NCI-H748 (cell line): Measurements from ENCODE around the gene CASQ1.

ENCODE experiments used
- DNase-seq: peaks from one replicate; lab custom pipeline; 2025; ENCODE audit not compliant: unreplicated experiment; lab: John Stamatoyannopoulos, UW

Gene CASQ1

DNA sequence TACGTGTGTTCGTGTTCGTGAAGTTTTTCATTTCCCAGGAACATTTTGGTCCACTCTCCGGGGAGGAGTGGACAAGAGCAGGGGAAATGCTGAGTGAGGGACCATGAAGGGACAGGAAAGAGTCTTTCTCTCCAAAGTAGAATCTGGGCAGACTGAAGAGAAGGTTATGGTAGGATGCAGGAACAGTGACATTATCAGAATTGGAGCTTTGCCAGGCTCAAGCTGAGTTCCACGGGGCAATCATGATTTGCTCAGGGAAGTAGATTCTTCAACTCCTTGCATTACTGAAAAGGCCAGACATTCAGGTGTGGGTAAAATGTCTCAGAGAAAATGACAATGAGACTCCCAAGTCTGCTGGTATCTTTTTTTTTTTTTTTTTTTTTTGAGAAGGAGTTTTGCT lies 22.4 kb upstream of the CASQ1 start:
- DNase-seq, result peak; percentile 22

DNA sequence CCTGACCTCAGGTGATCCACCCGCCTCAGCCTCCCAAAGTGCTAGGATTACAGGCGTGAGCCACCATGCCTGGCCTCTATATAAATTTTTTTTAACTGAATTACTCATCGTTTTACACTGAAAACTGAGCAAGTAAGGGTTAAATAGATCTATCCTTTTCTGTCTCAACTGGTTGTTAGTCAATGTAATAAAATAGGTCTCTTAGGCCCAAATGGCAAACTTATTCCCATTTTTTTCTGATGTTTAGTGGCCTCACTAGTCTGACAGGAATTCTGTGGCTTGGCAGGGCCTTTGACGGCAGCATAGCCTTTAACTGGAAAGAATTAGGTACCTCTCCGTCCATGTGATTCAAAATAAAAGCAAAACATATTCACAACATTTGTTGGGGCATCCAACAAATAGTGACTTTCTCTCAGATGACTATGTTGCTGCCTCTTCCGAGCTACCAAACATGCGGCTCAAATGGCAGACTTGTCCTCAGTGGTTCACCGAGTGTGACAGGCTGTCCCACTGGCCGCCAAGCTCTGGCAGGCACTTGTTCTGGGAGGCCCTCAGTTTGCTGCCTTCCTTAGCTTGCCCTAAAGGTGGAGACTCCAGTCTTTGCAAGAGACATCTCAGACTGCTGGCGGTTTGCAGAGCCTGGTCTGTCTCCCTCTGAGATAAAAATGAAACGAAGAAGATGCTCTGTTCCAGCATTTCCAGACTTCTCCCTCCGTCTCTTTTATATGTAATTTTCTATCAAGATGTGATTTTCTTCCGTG lies 21.6 kb upstream of the CASQ1 start:
- DNase-seq, result no peak

DNA sequence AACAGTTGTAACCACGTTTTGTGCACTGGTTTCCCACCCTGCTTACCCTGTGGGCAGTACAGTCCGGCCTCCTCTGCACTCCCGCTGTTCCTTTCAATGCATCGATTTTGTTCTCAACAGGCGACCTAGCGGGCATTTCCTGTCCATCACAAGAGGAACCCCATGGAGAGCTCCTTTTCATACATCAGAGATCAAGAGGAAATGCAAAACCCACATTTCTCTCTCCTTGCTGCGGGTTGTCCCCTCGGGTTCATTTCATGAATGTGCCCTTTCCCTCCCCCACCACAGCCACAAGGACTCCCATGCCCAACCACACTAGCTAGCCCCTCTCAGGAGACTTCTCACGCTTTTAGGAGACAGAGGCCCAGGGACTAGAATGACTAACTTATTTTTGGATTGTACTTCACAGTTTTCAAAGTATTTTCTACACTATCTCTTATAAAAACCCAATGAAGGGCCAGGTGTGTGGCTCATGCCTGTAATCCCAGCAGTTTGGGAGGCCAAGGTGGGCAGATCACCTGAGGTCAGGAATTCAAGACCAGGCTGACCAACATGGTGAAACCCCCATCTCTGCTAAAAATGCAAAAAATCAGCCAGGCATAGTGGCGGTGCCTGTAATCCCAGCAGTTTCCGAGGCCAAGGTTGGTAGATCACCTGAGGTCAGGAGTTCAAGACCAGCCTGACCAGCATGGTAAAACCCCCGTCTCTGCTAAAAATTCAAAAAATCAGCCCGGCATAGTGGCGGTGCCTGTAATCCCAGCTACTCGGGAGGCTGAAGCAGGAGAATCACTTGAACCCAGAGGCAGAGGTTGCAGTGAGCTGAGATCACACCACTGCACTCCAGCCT lies 20.6 kb upstream of the CASQ1 start:
- peak; percentile 92 for DNase-seq

DNA sequence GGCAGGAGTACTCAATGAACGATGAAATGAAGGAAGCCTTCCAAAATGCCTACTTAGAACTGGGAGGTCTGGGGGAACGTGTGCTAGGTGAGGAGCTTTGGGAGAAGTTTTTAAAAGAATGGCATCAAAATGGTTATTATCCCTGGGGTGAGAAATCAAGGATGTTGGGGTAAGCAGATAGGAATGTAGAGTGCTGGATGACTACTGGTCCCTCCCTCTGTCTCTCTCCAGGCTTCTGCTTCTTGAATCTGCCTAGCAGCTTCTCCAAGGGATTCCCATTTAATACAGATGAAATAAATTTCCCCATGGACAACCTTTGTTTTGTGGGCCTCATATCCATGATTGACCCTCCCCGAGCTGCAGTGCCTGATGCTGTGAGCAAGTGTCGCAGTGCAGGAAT lies 19.0 kb upstream of the CASQ1 start:
- DNase-seq, result no peak

DNA sequence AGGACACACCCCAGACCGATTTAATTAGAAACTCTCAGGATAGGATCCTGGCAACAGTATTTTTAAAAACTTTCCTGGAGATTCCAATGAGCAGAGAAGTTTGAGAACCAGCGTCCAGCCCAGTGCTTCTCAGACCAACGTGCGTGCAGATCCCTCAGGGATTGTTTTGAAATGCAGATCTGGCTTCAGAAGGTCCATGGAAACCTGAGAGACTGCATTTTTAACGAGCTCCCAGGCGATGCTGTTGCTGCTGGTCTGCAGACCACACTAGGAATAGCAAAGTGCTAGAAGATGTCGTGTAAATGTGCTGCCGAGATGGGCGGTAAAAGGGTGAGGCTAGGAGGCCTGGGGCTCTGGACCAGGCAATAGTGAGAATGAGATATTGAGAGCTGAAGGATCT lies 18.4 kb upstream of the CASQ1 start:
- DNase-seq, result no peak

DNA sequence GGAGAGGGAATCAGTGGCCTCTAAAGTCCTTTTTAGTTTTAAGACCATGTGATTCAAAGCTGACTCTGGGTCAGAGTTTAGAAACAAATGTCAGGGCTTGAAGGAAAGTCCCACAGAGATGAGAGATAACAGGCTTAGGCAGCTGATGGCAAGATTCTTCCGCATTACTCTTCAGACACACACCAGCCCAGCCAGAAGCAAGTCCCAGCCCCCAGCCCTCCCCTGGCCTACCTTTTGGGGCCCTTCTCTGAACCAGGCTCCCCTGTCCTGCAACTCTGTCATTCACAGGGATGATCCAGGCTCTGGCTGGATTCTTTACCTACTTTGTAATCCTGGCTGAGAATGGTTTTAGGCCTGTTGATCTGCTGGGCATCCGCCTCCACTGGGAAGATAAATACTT lies 13.1 kb upstream of the CASQ1 start:
- no peak for DNase-seq

DNA sequence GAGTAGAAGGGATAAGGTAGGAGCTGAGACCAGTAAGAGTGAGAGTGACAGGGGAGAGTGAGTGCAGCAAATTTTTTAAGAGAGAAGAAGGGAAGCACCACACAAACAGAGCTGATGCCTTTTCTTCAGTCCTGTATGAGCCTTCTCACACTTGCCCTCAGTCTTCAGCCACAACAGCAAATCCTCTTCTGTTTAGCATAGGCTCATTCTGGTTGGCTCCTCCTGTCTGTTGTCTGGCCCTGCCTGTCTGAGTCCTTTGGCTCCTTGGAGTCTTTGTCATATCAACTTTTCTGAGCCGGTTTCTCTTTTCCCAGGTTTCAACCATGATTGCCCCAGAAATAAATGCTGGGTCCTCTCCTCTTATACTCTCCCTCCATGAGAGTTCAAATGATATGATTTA lies 12.7 kb upstream of the CASQ1 start:
- DNase-seq, result no peak

DNA sequence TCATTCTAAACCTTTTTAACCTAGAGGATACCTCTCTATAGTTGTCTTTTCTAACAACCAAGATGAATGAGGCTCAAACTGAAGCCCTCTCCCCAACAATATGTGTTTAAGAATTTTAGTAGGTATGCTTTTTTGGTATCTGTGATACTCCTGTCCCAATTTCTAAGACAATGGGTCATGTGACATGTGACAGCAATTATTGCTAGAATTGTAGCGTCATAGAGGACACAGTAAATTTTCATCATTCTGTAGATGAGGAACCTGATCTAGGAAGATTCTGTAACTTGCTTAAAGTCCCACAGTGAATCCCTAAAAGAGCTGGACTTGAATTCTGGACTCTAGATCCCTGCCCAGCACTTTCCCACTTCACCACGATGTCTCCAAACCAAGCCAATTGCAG lies 11.6 kb upstream of the CASQ1 start:
- no peak for DNase-seq

DNA sequence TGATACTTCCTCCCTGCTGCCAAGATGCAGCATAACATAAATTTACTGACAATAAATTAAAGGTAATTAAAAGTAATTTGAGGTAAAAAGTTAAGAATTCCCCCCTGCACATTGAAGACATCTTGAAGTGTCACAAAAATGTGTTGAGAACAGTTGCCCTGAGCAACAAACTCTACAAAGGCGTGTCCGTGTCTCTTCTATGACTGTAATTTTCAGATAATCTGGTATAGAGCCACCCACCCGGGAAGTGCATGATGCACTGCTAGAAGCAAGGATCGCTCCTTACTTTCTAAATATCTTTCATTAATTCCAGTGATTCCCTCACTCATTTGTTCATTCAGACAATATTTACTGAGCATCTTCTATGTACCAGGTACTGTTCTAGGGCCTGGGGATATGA lies 11.0 kb upstream of the CASQ1 start:
- DNase-seq, result no peak

DNA sequence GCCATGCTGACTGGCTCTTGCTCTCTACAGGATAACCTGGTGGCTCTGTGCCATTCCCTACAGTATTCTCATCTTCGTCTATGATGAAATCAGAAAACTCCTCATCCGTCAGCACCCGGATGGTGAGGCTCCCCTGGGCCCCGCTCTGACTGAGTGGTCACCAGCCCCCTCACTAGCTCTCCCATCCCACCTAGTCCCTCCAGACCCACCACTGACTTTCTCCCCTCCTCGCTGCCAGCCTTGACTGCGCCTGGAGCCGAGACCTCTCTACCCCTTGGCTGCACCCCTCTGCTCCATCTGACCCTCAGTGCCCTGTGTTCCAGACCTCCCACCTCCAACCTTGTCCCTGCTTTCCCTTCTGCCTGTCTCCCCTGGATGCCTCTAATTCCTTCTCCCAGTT lies 4.1 kb upstream of the CASQ1 start:
- DNase-seq, result no peak

DNA sequence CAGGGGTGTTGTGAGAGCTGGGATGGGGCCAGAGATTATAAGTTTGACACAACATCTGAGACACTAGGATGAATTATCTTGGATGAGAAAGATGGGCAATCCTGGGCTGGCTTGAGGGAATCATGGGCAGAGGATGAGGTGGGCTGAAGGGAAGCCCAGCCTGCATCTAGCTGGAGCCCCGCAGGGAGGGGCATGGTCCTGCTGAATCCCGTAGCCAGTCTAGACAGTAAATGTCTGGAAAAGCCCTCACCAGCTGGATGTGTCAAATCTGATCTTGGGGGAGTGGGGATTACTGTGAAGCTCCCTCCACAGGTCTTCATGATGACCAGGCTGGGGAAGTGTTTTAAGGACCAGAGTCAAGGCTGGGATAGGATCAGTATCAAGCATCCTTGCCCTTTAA lies 3.6 kb upstream of the CASQ1 start:
- DNase-seq, result no peak

DNA sequence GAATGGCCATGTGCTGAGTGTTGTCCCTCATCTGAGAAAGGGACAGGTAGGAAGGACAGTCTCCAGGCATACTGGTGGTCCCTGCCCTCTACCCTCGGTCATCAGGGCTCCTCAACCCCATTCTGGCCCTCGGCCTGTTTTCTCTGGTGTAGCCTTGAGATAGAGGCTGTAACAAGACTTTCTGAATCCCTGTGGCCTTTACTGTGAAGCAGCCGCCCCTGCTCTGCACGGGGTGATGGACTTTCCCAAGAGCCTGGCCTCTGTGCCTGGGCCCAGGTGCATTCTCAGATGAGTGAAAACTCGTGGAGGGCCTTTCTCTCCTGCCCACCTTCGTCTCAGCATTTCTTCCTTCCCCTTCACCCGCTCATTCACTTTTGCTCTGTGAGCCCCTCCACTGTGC lies 3.0 kb upstream of the CASQ1 start:
- no peak for DNase-seq

DNA sequence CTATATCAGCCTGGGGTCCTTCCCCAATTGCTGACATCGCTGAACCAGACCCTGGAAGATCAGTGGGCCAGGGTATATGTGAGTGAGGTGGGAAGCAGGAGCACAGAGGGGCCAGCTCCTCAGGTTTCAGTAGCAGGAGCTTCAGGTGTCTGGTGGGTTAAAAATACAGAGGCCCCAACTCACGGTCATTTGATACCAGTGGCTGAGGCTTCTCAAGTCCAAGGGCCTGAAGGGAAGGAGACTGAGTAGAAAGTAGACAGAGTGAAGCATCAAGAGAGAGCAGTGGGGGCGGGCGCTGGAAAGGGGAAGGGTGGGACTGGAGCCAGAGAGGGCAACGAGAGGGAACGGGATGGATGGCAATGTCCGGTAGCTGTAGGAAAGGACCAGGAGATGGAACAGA lies 2.0 kb upstream of the CASQ1 start:
- DNase-seq, result no peak

DNA sequence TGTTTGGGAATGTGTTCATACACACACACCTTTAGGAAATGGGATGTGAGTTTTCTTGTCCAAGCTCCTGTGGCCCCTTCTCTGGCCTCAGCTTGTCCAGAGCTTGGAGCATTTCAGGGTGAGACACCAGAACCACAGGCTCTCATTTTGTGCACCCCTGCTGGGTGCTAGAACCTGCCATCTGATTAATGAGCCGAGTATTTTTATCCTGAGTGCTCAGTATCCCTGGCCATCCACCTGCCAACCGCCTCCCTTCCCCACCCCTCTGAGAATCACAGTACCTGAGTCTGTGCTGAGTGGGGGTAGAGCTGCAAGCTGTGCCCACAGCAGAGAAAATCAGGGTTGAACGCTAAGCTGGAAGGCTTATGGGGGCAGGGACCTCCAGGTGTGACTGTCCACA lies 1.4 kb downstream of the CASQ1 start:
- DNase-seq, result no peak

DNA sequence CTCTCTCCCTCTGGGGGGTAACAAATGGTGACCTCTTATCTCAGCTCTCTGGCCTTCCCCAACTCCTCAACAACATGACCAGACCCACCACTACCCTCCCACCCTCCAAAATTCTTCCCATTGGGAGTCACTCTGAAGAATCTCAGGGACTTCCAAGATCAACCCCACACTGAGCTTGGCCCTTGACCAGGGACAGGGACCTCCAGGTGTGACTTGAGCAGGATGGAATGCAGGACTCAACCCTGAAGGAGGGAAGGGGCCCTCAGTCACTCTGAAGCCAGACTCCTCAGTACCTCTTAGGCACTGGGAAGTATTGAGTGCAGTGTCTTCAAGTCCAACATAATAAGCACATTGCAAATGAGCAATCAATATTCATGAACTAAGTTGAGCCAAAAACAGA lies 1.9 kb downstream of the CASQ1 start:
- DNase-seq, result no peak

DNA sequence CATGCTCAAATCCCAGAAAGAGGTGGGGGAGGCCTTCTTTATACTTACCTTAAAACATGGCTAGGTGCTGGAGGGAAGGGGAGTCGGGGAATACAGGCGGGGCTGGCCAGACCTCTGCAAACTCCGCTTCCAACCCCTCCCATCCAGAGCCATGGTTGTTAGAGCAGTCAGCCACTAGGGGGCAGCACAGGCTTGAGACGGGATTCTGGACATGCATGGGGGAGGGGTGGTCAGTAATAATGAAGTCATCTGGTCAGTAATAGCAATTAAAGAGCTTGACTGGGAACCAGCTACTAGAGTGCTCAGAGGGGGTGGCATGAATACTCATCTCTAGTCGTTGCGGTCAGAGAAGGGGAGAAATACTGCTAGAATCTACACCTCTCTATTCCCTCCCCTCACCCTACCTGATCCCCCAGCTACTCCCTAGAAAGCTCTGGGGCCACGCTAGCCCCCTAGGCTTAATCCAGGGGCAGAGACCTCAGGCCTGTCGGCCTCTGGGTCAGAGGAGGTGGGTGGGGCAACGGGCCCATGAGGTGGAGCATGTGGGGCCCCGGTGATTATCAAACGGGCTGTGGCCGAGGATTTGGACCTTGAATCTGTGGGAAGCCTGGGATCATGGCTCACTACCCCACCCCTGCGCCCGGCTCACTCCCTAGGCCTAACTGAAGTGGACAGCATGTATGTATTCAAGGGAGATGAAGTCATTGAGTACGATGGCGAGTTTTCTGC lies 2.9 kb downstream of the CASQ1 start:
- DNase-seq, result peak; percentile 76

DNA sequence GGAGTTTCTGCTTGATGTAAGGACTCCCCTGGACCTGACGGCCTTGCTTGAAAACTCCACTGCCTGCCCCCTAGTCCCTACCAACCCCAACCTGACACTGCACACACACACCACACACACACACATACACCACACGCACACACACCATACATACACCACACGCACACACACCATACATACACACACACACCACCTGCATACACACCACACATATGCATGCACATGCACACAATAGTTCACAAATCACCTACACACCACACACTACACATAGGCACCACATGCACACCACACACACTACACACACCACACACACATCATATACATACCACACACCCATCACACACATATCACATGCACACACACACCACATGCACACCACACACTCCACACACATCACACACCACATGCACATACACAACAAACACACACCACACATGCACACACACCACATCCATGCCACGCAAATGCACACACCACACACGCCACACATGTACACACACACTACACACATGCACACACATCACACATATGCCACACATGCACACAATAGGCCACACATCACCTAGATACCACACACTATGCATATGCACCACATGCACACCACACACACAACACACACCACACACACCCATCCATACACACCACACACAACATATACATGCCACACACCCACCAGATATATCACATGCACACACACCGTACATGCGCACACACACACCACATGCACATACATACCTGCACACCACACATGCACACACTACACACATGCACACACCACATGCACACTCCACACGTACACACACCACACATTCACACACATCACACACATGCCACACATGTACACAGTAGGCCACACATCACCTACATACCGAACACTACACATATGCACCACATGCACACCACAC lies 3.7 kb downstream of the CASQ1 start:
- no peak for DNase-seq

DNA sequence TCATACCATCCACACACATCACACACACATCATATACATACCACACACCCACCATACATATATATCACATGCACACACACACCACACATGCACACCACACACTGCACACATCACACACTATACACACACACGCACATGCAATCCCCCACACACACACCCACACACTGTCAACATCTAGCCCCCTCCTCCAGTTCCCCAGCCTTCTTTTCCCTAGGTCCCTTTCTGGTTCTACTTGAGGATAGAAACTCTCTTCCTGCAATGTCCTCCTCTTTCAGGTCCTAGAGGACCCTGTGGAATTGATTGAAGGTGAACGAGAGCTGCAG lies 4.3 kb downstream of the CASQ1 start:
- DNase-seq, result no peak

DNA sequence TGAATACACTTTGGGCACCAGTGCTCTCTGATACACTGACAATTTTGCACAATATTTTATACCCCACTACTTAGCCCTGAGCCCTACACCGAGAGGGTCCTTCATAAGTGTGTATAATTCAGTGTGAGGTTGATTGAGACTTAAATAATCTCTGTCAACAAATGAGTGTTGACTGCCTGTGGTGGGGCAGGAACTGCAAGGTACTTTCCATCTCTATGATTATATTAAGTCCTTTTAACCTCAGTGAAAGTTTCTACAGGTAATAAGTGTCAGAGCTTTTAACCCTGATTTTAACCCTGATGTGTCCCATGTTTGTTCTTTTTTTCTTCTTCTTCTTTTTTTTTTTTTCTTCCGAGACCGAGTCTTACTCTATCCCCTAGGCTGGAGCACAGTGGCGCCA lies 5.8 kb downstream of the CASQ1 start:
- no peak for DNase-seq

DNA sequence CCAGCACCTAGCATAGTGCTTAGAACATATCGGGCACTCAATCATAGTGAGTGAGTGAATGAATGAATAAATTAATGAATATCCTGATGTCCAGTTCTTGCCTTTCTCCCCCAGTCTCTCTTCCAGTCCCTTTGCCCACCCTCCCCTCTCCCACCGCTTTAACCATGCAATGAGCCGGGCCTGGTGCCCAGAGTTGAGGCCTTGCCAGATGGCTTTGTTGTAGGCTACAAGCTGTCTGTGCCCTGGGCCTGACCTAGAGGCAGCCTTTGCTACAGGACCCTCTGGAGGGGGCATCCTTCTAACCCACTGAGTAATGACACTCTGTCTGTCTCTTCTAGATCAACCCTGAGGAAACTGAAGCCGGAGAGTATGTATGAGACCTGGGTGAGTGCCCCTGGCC lies 6.9 kb downstream of the CASQ1 start:
- no peak for DNase-seq

DNA sequence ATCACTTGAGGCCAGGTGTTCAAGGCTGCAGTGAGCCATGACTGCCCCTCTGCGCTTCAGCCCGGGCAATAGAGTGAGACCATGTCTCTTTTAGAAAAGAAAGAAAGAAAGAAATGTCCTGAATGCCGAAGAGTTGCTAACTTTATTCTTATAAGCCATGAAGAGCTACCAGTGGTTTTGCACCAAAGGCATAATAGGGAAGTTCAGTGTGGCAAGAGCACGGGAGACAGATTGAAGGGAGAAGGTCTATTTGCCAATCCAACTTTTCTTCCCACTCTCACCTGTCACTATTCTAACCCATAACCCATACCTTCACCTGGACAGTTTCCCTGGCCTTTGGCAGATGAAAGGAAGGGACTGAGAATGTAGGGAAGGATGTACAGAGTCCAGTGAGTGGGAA lies 10.4 kb downstream of the CASQ1 start:
- DNase-seq, result no peak
